Fibroblast of lung (primary cell): Measurements from ENCODE around the gene GAB2.

Experiments used
- EZH2 ChIP-seq: IDR thresholded peaks from 2 replicates; pipeline ENCODE4 v1.5.1; 2012; ENCODE audit warnings: low read length, control low read depth, mild to moderate bottlenecking; ENCODE audit errors: missing control alignments
- TF ChIP-seq, protein P1 (sequence below), 2 donors: IDR thresholded peaks in 1 of 2; conservative IDR thresholded peaks in 1 of 2; 1 replicate in 1 of 2; 2 replicates in 1 of 2; pipeline ENCODE4 v1.5.1; 2011 to 2012; ENCODE audit warnings: low read length in 2 of 2, control low read depth in 1 of 2, inconsistent platforms in 1 of 2, low read depth in 1 of 2, mild to moderate bottlenecking in 1 of 2

DNA sequence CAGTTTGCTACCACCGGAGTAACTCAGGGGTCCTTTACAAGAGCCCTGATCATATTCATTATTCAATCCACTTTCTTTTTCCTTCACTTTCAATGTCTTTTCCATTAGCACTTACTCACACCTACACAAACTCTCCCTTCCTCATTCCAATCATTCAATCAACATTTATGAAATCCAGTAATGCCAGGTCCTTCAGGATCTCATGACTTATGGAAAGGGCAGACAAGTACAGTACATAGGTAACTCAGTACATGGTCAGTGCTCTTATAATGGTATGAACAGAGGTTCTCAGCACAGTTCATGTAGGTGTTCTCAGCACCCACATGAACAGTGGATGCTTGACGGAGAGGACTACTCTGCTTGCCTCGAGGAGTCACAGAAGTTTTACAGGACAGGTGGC is 122.3 kb downstream of the GAB2 start:
- TF ChIP-seq, protein P1, sequence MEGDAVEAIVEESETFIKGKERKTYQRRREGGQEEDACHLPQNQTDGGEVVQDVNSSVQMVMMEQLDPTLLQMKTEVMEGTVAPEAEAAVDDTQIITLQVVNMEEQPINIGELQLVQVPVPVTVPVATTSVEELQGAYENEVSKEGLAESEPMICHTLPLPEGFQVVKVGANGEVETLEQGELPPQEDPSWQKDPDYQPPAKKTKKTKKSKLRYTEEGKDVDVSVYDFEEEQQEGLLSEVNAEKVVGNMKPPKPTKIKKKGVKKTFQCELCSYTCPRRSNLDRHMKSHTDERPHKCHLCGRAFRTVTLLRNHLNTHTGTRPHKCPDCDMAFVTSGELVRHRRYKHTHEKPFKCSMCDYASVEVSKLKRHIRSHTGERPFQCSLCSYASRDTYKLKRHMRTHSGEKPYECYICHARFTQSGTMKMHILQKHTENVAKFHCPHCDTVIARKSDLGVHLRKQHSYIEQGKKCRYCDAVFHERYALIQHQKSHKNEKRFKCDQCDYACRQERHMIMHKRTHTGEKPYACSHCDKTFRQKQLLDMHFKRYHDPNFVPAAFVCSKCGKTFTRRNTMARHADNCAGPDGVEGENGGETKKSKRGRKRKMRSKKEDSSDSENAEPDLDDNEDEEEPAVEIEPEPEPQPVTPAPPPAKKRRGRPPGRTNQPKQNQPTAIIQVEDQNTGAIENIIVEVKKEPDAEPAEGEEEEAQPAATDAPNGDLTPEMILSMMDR (conservative IDR thresholded peaks at IDR 0.05 in 1 of 2, IDR thresholded peaks at IDR 0.05 in 1 of 2; ENCODE audit: low read depth in 1 of 2, low read length in 2 of 2): no peak
- TF ChIP-seq EZH2: no peak
